ENCODE results near the gene TATDN2. TPM values are rescaled to one million over a fixed set of nuclear protein-coding genes. Genes with fewer than 3 reads are reported as not detected.
"Not testable (repeated sequence)": the region's sequence is repeated elsewhere in the genome, so short reads cannot be mapped to it uniquely, and the experiment has no call there.

TATDN2 gene
- total RNA-seq, 5 donors from 2014 or later (not counting 1 experiment from before 2014, with no cell fraction given) = 58.9 to 82.3 (median 79.9) TPM

DNA sequence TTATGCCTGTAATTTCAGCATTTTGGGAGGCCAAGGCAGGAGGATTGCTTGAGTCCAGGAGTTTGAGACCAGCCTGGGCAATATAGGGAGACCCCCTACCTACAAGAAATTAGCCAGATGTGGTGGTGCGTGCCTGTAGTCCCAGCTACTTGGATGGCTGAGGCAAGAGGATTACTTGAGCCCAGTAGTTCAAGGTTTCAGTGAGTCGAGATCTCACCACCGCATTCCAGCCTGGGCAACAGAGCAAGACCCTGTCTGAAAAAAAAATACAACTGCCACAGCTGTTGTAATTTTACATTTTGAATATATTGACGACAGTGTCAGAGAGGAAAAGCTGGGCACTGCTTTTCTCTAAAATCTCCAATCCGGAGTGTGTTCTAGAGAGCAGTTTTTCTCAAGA lies 21.2 kb downstream of the TATDN2 start:
- DNase-seq (no peak), ATAC-seq (replicated peaks in 1 of 4) (no peak)
- Histone ChIP-seq H3K9me3 (no peaks in the 10 kb centered on the region), H3K4me3 (ENCODE audit: control insufficient read depth in 1 of 2, extremely low read depth in 1 of 2, low read length in 1 of 2) (no peak overlapping the region), H3K4me1 (ENCODE audit: control insufficient read depth in 1 of 2, extremely low read depth in 1 of 2, insufficient read depth in 2 of 2, low read length in 2 of 2) (peaks cover 33 to 61% of the 10 kb centered on the region in 2 experiments), H3K27ac (ENCODE audit: low read length) (no peak overlapping the region), H3K36me3 (ENCODE audit: control insufficient read depth in 2 of 2, extremely low read depth in 1 of 2, insufficient read depth in 1 of 2, low read length in 1 of 2) (peaks cover 0 to 74% of the 10 kb centered on the region in 2 donors), H3K27me3 (replicated peaks in 1 of 2; ENCODE audit: control insufficient read depth in 2 of 2, extremely low read depth in 1 of 2, insufficient read depth in 2 of 2, low read length in 1 of 2) (no peaks in the 10 kb centered on the region)
- WGBS (ENCODE audit: insufficient coverage) = 100% methylated on average over 1 of the region's 5 CpGs
- Mint-ChIP-seq H3K4me1 (peaks cover 73 to 80% (median 76%) of the 10 kb centered on the region in 3 donors), H3K4me3 (no peak overlapping the region), H3K27me3 (no peaks in the 10 kb centered on the region), H3K36me3 (peaks cover 54% of the 10 kb centered on the region), H3K27ac (no peak overlapping the region), H3K9me3 (no peaks in the 10 kb centered on the region)
- CTCF ChIA-PET = no interaction called here
- POLR2A ChIA-PET = interaction anchor here in 1 of 2 donors (0.6 kb wide), 1 partner anchor 1483 kb away, joined by 3 read pairs; no protein-coding TSS in a partner anchor

DNA sequence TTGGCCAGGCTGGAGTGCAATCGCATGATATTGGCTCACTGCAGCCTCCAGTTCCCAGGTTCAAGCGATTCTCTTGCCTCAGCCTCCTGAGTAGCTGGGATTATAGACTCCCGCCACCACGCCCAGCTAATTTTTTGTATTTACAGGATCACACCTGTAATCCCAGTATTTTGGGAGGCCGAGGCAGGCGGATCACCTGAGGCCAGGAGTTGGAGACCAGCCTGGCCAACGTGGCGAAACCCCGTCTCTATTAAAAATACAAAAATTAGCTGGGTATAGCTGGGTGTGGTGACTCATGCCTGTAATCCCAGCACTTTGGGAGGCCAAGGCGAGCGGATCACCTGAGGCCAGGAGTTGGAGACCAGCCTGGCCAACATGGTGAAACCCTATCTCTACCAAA lies 24.2 kb downstream of the TATDN2 start:
- not testable (repeated sequence) for H3K9me3 Mint-ChIP-seq; H3K9me3 ChIP-seq; H3K4me3 ChIP-seq (ENCODE audit: control insufficient read depth in 1 of 2, extremely low read depth in 1 of 2, low read length in 1 of 2); DNase-seq; H3K27me3 Mint-ChIP-seq; H3K27ac Mint-ChIP-seq; H3K27ac ChIP-seq (ENCODE audit: low read length); ATAC-seq (replicated peaks in 1 of 4); H3K27me3 ChIP-seq (replicated peaks in 1 of 2; ENCODE audit: control insufficient read depth in 2 of 2, extremely low read depth in 1 of 2, insufficient read depth in 2 of 2, low read length in 1 of 2)
- POLR2A ChIA-PET = interaction anchor here in 1 of 2 donors (0.6 kb wide), 1 partner anchor 1866 kb away, joined by 3 read pairs; no protein-coding TSS in a partner anchor
- Histone ChIP-seq H3K4me1 (ENCODE audit: control insufficient read depth in 1 of 2, extremely low read depth in 1 of 2, insufficient read depth in 2 of 2, low read length in 2 of 2) (peaks cover 25 to 50% of the 10 kb centered on the region in 2 experiments), H3K36me3 (ENCODE audit: control insufficient read depth in 2 of 2, extremely low read depth in 1 of 2, insufficient read depth in 1 of 2, low read length in 1 of 2) (peaks cover 4 to 74% of the 10 kb centered on the region in 2 donors)
- Mint-ChIP-seq H3K4me1 (peaks cover 58 to 71% (median 65%) of the 10 kb centered on the region in 3 donors), H3K36me3 (peaks cover 53% of the 10 kb centered on the region), H3K4me3 (peak overlapping the region in 1 of 3 donors; percentile 69)
- CTCF ChIA-PET = interaction anchor here (0.6 to 1.9 kb wide), 2 partner anchors 9 to 82 kb away, joined by 5 to 9 read pairs; no protein-coding TSS in a partner anchor
- WGBS (ENCODE audit: insufficient coverage) = 93% methylated on average over 3 of the region's 11 CpGs

DNA sequence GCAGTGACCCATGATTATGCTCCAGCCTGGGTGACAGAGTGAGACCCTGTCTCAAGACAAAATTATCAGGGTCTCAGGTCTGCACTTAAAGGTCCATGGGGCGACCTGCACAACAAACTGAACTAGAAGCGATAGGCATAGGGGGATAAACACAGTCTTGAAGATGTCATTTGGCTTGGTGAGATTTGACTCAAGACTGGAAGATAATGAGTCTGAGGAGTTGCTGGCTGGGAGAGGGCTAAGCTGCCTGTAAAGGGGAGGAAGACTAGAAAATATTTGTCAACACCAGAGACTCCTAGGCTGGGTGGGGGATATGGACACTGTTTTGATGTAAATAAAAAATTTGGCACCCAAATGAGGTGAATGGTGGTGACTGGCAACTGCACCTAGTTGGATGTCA lies 24.7 kb downstream of the TATDN2 start:
- POLR2A ChIA-PET = interaction anchor here in 1 of 2 donors (0.6 kb wide), 1 partner anchor 1865 kb away, joined by 3 read pairs; no protein-coding TSS in a partner anchor
- peak overlapping the region; percentile 22 to 69 (median 43) for H3K4me3 Mint-ChIP-seq
- WGBS (ENCODE audit: insufficient coverage) = 64% methylated on average over 2 of the region's 2 CpGs

DNA sequence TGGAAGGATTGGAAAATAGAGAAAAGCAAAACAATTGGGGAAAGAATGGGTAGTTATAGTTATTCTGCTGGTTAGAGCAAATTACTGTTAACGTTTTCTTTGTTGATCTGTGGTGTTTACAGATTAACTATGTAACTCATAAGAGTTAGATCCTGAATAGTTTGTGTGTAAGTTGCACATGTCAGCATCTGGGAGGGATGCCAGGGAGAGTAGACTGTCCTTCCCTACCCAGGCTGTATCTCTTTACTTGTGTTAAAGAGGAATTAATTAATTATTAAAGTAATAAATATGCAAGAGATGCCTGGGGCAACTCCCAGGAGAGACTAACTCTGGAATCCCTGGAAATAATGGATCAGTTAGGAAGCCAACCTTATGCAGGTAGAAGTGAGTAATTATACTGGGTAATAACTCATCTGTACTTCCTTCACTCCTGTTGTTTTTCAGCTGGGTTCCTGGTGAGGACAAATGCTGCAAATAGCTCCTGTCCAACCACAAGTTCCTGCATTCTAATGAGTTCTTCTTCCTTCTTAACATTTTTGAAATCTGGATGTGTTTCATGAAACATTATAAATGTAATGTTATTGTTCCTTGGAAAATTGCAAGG lies 25.5 kb downstream of the TATDN2 start:
- CTCF ChIA-PET = interaction anchor here in 1 of 2 donors (1.2 kb wide), 1 partner anchor 11 kb away, joined by 3 read pairs; no protein-coding TSS in a partner anchor
- Mint-ChIP-seq H3K27me3 (no peaks in the 10 kb centered on the region), H3K36me3 (peaks cover 54% of the 10 kb centered on the region), H3K9me3 (no peaks in the 10 kb centered on the region), H3K4me3 (peak overlapping the region; percentile 22 to 69 (median 43)), H3K4me1 (peaks cover 45 to 58% (median 58%) of the 10 kb centered on the region in 3 donors), H3K27ac (peak overlapping the region; percentile 68 to 72)
- POLR2A ChIA-PET = no interaction called here
- DNase-seq (no peak), ATAC-seq (replicated peaks in 1 of 4) (no peak)
- peaks cover 20 to 49% of the 10 kb centered on the region in 2 experiments for H3K4me1 ChIP-seq (ENCODE audit: control insufficient read depth in 1 of 2, extremely low read depth in 1 of 2, insufficient read depth in 2 of 2, low read length in 2 of 2)
- H3K4me3 ChIP-seq (ENCODE audit: control insufficient read depth in 1 of 2, extremely low read depth in 1 of 2, low read length in 1 of 2) = no peak overlapping the region
- no peaks in the 10 kb centered on the region for H3K9me3 ChIP-seq
- H3K36me3 ChIP-seq (ENCODE audit: control insufficient read depth in 2 of 2, extremely low read depth in 1 of 2, insufficient read depth in 1 of 2, low read length in 1 of 2) = peaks cover 14 to 81% of the 10 kb centered on the region in 2 donors
- 38% methylated on average over 1 of the region's 1 CpG for WGBS (ENCODE audit: insufficient coverage)
- H3K27ac ChIP-seq (ENCODE audit: low read length) = no peak overlapping the region
- no peaks in the 10 kb centered on the region for H3K27me3 ChIP-seq (replicated peaks in 1 of 2; ENCODE audit: control insufficient read depth in 2 of 2, extremely low read depth in 1 of 2, insufficient read depth in 2 of 2, low read length in 1 of 2)

More for the DNA sequence above, 24.7 kb downstream of the TATDN2 start:
- no peaks in the 10 kb centered on the region for H3K9me3 ChIP-seq
- H3K27ac ChIP-seq (ENCODE audit: low read length) = no peak overlapping the region
- Mint-ChIP-seq H3K27me3 (no peaks in the 10 kb centered on the region), H3K9me3 (no peaks in the 10 kb centered on the region), H3K36me3 (peaks cover 54% of the 10 kb centered on the region), H3K27ac (peak overlapping the region; percentile 33 to 67), H3K4me1 (peaks cover 53 to 66% (median 63%) of the 10 kb centered on the region in 3 donors)
- DNase-seq = no peak
- H3K27me3 ChIP-seq (replicated peaks in 1 of 2; ENCODE audit: control insufficient read depth in 2 of 2, extremely low read depth in 1 of 2, insufficient read depth in 2 of 2, low read length in 1 of 2) = no peaks in the 10 kb centered on the region
- peaks cover 21 to 50% of the 10 kb centered on the region in 2 experiments for H3K4me1 ChIP-seq (ENCODE audit: control insufficient read depth in 1 of 2, extremely low read depth in 1 of 2, insufficient read depth in 2 of 2, low read length in 2 of 2)
- CTCF ChIA-PET = interaction anchor here (0.6 to 1.9 kb wide), 2 partner anchors 9 to 83 kb away, joined by 5 to 9 read pairs; no protein-coding TSS in a partner anchor
- no peak for ATAC-seq (replicated peaks in 1 of 4)
- H3K4me3 ChIP-seq (ENCODE audit: control insufficient read depth in 1 of 2, extremely low read depth in 1 of 2, low read length in 1 of 2) = no peak overlapping the region
- peaks cover 6 to 79% of the 10 kb centered on the region in 2 donors for H3K36me3 ChIP-seq (ENCODE audit: control insufficient read depth in 2 of 2, extremely low read depth in 1 of 2, insufficient read depth in 1 of 2, low read length in 1 of 2)

DNA sequence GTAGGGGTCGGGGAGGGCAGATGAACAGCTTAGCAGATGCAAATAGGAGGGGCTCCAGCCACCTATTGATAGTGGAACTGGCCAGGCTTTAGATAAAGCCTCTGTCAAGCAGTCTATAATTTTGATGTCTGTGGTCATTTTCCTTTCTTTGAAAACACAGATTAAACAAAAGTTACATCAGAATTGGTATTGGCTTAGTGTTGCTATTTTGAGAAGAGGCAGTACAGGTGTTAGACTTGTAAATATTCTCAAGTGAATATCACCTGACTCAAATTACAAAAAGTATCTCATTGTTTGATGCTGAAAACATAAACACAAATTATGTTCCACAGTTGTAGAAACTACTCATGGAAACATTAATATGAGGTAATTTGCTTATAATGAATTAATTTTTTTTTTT lies 26.3 kb downstream of the TATDN2 start:
- DNase-seq (no peak), ATAC-seq (replicated peaks in 1 of 4) (no peak)
- Mint-ChIP-seq H3K4me1 (peaks cover 41 to 54% (median 51%) of the 10 kb centered on the region in 3 donors), H3K4me3 (peak overlapping the region in 1 of 3 donors; percentile 69), H3K27me3 (no peaks in the 10 kb centered on the region), H3K9me3 (no peaks in the 10 kb centered on the region), H3K36me3 (peaks cover 53% of the 10 kb centered on the region), H3K27ac (peak overlapping the region; percentile 68 to 72)
- Histone ChIP-seq H3K36me3 (ENCODE audit: control insufficient read depth in 2 of 2, extremely low read depth in 1 of 2, insufficient read depth in 1 of 2, low read length in 1 of 2) (peaks cover 15 to 81% of the 10 kb centered on the region in 2 donors), H3K4me1 (ENCODE audit: control insufficient read depth in 1 of 2, extremely low read depth in 1 of 2, insufficient read depth in 2 of 2, low read length in 2 of 2) (peaks cover 20 to 43% of the 10 kb centered on the region in 2 experiments), H3K27ac (ENCODE audit: low read length) (no peak overlapping the region), H3K27me3 (replicated peaks in 1 of 2; ENCODE audit: control insufficient read depth in 2 of 2, extremely low read depth in 1 of 2, insufficient read depth in 2 of 2, low read length in 1 of 2) (no peaks in the 10 kb centered on the region), H3K9me3 (no peaks in the 10 kb centered on the region), H3K4me3 (ENCODE audit: control insufficient read depth in 1 of 2, extremely low read depth in 1 of 2, low read length in 1 of 2) (no peak overlapping the region)
- WGBS (ENCODE audit: insufficient coverage) = 67% methylated on average over 1 of the region's 1 CpG
- ChIA-PET POLR2A (interaction anchor here in 1 of 2 donors (0.5 kb wide), 1 partner anchor 258 kb away, joined by 4 read pairs; no protein-coding TSS in a partner anchor), CTCF (interaction anchor here in 1 of 2 donors (1.2 kb wide), 1 partner anchor 10 kb away, joined by 3 read pairs; no protein-coding TSS in a partner anchor)

DNA sequence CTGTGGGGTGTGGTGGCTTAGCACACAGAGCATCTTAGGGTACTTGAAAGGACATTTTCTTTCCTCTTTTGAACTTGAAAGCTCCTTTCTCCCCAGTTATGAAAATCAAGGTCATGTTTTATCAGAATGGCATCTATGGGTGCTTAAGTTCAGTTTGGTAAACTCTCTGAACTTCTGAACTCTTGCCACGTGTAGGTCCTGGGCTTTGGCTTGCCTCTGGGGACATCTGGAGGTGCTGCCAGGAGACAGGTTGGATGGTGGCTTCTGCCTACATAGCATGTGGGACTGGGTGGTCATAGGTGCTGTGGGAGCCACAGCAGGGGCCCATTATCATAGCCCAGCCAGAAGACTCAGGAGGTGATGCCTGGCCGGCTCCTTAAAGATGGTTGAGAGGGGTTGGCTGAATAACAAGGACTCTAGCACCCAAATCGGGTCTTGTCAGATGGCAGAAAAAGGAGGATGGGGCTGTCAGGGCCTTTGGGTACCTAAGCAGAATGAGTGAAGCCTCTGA lies 28.9 kb downstream of the TATDN2 start:
- peaks cover 20 to 30% of the 10 kb centered on the region in 2 experiments for H3K4me1 ChIP-seq (ENCODE audit: control insufficient read depth in 1 of 2, extremely low read depth in 1 of 2, insufficient read depth in 2 of 2, low read length in 2 of 2)
- ATAC-seq (replicated peaks in 1 of 4) (no peak), DNase-seq (no peak)
- CTCF ChIA-PET = interaction anchor here (0.6 to 0.7 kb wide), 3 partner anchors 161 to 430 kb away, joined by 3 read pairs; no protein-coding TSS in a partner anchor
- Mint-ChIP-seq H3K27me3 (no peaks in the 10 kb centered on the region), H3K4me3 (no peak overlapping the region), H3K9me3 (no peaks in the 10 kb centered on the region), H3K36me3 (peaks cover 51% of the 10 kb centered on the region), H3K27ac (peak overlapping the region; percentile 46 to 61), H3K4me1 (peaks cover 31 to 39% (median 39%) of the 10 kb centered on the region in 3 donors)
- POLR2A ChIA-PET = interaction anchor here in 1 of 2 donors (0.6 kb wide), 1 partner anchor 12 kb away, joined by 8 read pairs; no protein-coding TSS in a partner anchor
- H3K9me3 ChIP-seq = no peaks in the 10 kb centered on the region
- H3K36me3 ChIP-seq (ENCODE audit: control insufficient read depth in 2 of 2, extremely low read depth in 1 of 2, insufficient read depth in 1 of 2, low read length in 1 of 2) = peaks cover 15 to 77% of the 10 kb centered on the region in 2 donors
- H3K27ac ChIP-seq (ENCODE audit: low read length) = no peak overlapping the region
- H3K4me3 ChIP-seq (ENCODE audit: control insufficient read depth in 1 of 2, extremely low read depth in 1 of 2, low read length in 1 of 2) = no peak overlapping the region
- WGBS (ENCODE audit: insufficient coverage) = 70% methylated on average over 3 of the region's 3 CpGs
- H3K27me3 ChIP-seq (replicated peaks in 1 of 2; ENCODE audit: control insufficient read depth in 2 of 2, extremely low read depth in 1 of 2, insufficient read depth in 2 of 2, low read length in 1 of 2) = no peaks in the 10 kb centered on the region

All from T-cell (primary cell).